Smooth muscle cell of bladder (primary cell): Measurements from ENCODE around the gene GRM8. TPM values are rescaled to one million over a fixed set of nuclear protein-coding genes. Genes with fewer than 3 reads are reported as not detected.

ENCODE experiments used
- total RNA-seq: library from RNA; depleted of rRNA; stranded (reverse); fragments of >200 nt; gene quantifications from 2 replicates; pipeline ENCODE4 v1.2.3, GENCODE V29; 2014

GRM8 gene
- total RNA-seq = 0.14 TPM in 1 of 2 replicates, not detected in the other

GRCh38 chr7:127252778-127253280 lies at the start of gene GRM8:
GRM8 (minus strand) TSS chr7:127252941.

Other genes with a start within 250 kb of the GRM8 start
- 7.9 and 10.0 TPM in 2 replicates for gene ZNF800, start 139.8 kb upstream of the GRM8 start, total RNA-seq